NCI-H2107 treated with DMSO at 0.1 percent for 48 hours (cell line): ENCODE data around the gene SNRNP27.

Experiments
- DNase-seq: peaks from one replicate; lab custom pipeline; 2025; ENCODE audit not compliant: unreplicated experiment; lab: John Stamatoyannopoulos, UW

Gene SNRNP27

DNA sequence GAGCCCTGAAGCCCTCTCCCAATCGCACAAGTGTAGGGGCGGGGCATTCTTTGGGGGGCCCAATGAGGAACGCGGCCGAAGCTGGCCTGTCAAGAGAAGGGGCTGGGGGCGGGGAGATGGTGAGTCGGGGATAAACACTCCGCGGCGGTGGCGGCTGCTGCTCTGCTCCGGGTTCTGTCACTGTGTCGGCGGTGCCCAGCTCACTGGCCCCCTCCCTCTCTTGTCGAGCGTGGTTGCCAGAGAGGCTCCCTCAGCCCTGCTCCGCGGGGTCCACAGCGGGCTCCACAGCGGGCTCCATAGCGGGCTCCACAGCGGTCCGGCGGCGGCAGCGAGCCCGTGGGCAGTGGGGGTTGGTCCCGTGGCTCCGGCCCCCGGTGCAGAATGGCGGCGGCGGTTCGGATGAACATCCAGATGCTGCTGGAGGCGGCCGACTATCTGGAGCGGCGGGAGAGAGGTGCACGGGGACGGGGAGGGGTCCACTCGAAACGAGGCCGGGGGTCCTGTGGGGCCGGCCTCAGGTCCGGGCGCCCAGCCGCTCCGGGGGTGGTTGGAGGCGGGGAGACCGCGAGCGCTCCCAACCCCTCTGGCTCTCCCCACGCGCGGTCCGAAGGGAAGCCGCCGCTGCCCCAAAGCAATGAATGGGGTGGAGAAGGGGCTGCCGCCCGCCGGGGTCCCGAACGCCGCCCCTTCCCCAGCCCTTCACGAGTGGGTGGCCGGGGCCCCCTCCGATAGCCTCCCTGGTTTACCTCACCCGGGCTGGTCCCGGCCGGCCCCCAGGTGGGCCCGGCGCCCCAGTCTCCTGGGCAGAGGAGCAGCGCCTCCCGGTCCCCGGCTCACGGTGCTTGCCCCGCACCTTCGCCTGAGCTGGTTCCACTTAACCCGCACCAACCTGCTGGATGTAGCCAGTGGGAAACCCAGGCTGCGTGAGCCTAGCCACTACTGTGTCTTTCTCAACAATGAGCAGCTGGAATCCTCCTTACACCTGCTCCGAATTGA is 21.5 kb downstream of the SNRNP27 start, which contains the start of gene MXD1:
Gene MXD1, plus strand, starts transcription at position 160 of the 996 bp plus-strand sequence. Its CDS starts 222 bp downstream, at position 382.
- no peak for DNase-seq

DNA sequence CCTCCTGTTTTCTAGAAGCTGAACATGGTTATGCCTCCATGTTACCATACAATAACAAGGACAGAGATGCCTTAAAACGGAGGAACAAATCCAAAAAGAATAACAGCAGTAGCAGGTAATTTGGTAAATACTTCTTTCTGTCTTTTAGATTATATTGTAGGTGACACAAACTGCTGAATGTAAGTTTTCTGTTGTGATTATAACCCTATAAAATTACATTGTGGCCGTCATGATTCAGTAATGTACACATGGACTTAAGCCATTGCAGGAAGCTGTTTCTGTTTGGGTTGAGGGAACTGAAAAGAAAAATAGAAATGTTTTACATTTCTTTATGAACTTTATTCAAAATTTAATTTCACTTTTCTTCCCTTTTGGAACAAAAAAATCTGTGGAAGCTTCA is 22.4 kb downstream of the SNRNP27 start:
- no peak for DNase-seq

GRCh38 chr2:69917852-69918251 is 24.1 kb downstream of the SNRNP27 start:
- DNase-seq = no peak

DNA sequence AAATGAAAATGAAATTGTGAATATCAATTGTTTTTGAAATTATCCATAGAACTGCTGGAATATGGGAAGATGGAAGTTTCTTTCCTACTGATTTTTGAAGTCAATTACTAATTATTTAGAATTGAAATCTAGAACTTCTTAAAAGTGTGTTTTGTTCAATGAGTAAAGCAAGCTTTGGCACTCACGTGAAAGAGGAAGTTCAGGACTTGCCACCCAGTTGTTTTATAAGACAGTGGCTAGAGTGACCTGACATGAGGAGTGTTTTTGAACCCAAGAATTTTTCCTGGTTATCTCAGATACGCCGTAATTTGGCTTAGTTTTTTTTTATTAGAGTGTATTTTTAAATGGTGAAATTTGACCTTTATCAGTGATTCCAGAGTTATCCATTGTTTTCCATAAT is 24.6 kb downstream of the SNRNP27 start:
- DNase-seq = no peak

- no peak for DNase-seq
These were observed 29.4 kb downstream of the SNRNP27 start for GRCh38 chr2:69923116-69923515.

GRCh38 chr2:69926849-69927515 is 33.2 kb downstream of the SNRNP27 start:
- no peak for DNase-seq

- no peak for DNase-seq
These were observed 38.3 kb downstream of the SNRNP27 start for GRCh38 chr2:69931832-69932595.

- DNase-seq = no peak
These were observed 38.8 kb downstream of the SNRNP27 start for GRCh38 chr2:69932596-69932922.

DNA sequence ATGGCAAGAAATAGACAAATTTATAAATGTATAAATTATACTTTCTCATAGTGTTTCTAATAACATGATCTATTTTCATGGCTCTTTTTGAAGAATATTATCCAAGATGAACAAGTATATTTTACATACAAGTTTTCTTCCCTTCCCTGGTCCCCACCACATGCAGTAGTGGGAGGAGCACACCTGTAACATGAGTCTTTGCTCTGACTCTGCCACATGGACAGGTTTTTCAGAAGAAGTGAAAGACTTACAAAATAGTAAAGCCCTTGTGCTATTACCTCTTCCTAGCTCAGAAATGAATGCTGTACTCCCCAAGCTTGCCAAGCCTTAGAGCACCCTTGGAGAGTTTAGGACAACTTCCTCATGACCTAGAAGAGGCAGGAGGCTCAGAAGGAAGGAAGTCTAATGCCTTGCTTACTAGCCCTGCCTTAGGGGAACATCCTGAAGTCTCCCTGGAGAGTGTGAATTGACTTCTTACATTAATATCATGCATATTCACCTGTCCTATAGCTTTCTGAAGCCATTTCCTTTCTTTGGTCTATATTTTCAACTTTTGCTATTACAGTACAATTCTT is 39.6 kb downstream of the SNRNP27 start:
- no peak for DNase-seq

GRCh38 chr2:69933839-69934613 is 40.3 kb downstream of the SNRNP27 start:
- no peak for DNase-seq

DNA sequence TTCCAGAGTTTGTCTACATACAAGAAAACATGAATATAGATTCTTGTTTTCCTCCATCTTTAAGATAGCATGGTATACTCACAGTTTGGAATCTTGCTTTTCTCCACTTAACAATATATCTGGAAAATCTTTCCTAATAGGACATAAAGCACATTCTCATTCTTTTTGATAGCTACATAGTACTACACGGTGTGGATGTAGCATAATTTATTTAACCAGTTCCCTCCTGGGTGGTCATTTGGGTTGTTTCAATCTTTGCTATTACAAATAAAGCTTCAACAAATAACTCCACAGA is 40.8 kb downstream of the SNRNP27 start:
- DNase-seq = no peak

- DNase-seq = no peak
These were observed 41.3 kb downstream of the SNRNP27 start for GRCh38 chr2:69935011-69935410.

DNA sequence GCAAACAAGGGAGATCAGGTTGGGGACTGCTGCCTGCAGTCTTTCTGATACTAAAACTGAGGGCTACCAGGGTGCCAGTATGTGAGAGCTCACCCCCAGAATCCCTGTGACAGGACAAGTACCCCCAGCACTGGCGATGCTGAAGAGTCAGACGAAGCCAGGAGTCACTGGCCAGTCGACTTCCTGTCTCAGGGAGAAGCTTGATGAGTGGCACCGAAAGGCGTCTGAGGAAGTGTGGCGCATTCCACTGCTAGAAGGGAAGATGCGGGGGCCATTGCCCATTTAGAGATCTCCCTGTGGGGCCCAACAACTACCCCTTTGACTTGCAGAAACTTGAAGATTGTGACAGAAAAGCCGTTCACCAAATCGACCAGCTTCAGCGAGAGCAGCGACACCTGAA is 43.1 kb downstream of the SNRNP27 start:
- DNase-seq = no peak

DNA sequence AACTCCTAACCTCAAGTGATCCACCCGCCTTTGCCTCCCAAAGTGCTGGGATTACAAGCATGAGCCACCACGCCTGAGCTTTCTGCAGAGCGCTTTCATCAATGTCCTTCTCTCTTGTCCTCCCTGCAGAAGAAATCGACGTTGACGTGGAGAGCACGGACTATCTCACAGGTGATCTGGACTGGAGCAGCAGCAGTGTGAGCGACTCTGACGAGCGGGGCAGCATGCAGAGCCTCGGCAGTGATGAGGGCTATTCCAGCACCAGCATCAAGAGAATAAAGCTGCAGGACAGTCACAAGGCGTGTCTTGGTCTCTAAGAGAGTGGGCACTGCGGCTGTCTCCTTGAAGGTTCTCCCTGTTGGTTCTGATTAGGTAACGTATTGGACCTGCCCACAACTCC is 44.2 kb downstream of the SNRNP27 start:
- DNase-seq = no peak

DNA sequence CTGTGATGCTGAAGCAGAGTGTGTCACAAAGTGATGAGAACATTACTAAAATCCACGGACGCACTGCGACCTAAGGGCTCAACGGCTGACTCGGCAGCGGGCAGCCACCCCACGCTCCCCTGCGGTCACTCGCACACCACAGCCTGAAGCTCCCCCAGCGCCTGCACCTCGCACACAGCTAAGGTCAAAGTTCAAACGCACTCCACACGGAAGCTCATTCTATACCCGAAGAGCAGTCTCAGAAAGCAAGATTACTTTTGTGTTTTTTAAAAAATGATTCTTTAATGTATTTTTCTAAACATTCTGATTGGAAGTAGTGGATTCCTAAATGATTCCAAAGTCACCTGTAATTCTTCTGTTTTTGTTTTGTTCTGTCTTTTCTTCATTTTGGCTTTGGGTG is 46.0 kb downstream of the SNRNP27 start:
- no peak for DNase-seq

- DNase-seq = no peak
These were observed 46.9 kb downstream of the SNRNP27 start for GRCh38 chr2:69940691-69941090.

DNA sequence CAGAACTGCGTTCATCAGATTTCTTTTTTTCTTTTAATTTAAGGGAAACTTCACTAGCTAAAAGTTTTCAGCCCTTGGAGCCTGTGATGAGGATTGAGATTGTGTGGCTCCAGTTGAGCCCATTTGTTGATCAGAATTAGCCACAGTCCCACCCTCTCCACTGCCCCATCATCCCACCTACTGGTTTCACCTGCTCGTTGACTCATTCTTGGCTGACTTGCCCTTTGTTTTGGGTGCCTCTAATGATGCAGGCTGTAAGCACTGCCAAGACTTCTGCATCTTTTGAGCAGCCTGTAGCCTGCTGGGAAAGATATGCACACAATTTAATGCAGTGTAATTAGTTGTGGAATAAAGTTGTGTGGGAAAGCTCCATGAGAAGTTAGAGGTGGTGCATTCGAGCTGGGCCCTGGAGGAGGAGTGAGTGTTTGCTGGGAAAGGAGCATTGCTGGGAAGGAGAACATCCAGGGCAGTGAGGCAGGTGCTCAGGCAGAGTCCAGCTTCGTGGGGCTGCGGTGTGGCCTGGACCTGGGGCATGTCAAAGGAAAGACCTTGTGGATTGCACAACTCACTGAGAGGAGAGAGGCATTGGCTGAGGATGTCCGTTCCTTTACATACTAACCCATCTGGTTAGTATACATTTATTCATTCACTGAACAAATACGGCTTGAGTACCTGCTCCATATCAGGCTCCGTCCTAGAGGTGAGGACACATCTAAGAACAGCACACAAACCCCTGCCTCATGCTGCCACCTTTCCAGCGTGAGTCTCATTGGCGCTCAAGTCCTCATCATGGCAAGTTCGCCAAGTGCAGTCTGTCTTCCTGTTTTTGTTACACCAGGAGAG is 49.5 kb downstream of the SNRNP27 start:
- peak; percentile 7 for DNase-seq

- no peak for DNase-seq
These were observed 50.2 kb downstream of the SNRNP27 start for GRCh38 chr2:69943843-69944525.

DNA sequence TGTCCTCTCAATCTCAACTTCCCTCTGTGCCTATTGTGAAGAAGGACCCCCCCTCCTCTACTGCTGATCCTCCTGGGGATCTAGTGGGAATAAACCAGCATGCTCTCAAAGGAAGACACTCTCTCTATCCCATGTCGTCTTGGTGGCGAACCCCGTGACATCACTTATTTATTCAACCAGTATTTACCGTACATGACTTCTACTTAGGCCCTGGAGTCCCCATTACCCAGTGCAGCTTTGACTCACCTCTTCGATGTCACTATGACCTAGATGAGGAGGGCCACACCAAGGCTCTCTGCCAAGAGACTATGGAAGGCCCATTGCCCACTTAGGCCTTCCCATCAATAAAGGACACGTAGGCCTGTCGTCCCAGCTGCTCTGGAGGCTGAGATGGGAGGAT is 51.0 kb downstream of the SNRNP27 start:
- no peak for DNase-seq
